SK-N-SH (cell line): ENCODE results near the gene CAMK1. TPM values are rescaled to one million over a fixed set of nuclear protein-coding genes. Genes with fewer than 3 reads are reported as not detected.

ENCODE experiments used
- CTCF ChIA-PET: fragments of 300-600, 350-600 bp; formaldehyde crosslinking; extraction: SDS; loops from one replicate; lab custom pipeline; 2021; lab: Yijun Ruan, JAX
- POLR2A ChIA-PET: fragments of 350-600 bp; sonication (Branson Sonifier 250); formaldehyde crosslinking; extraction: SDS; loops from one replicate; lab custom pipeline; 2020; ENCODE audit warnings: antibody characterized with exemption, inconsistent platforms; lab: Yijun Ruan, JAX
- DNase-seq: peaks from one replicate; pipeline ENCODE4 v3.0.0; 2012
- H2AFZ ChIP-seq: fragments of 200-600 bp; sonication (generic); 2 replicates; pipeline ENCODE4 v1.8.1; 2016; ENCODE audit warnings: antibody characterized with exemption, mild to moderate bottlenecking, low read depth
- H3F3A ChIP-seq: fragments of 200-600 bp; sonication (generic); replicated peaks from 2 replicates; pipeline ENCODE3; 2016; ENCODE audit warnings: antibody characterized with exemption, mild to moderate bottlenecking; ENCODE audit not compliant: insufficient read depth
- H3K27ac ChIP-seq, 2 experiments: fragments of 200-500 bp in 1 of 2; fragments of 200-600 bp in 1 of 2; sonication (Bioruptor generic) in 1 of 2; sonication (generic), shearing (Covaris generic) in 1 of 2; 2 replicates each; pipeline versions ENCODE4 v1.5.1 to v1.6.1; 2014 to 2016; ENCODE audit warnings: low read depth in 2 of 2, inconsistent platforms in 1 of 2, low read length in 1 of 2, mild to moderate bottlenecking in 1 of 2, mixed read lengths in 1 of 2
- H3K27me3 ChIP-seq: fragments of 200-600 bp; sonication (generic), shearing (Covaris generic); 2 replicates; pipeline ENCODE4 v1.6.1; 2016; ENCODE audit warnings: mixed run types; ENCODE audit not compliant: insufficient read depth
- H3K36me3 ChIP-seq, 2 experiments: fragments of 200-500 bp in 1 of 2; fragments of 200-600 bp in 1 of 2; sonication (Bioruptor generic) in 1 of 2; sonication (generic) in 1 of 2; replicated peaks in 1 of 2; 2 replicates each; pipeline versions ENCODE3 to v1.5.1; 2014 to 2016; ENCODE audit warnings: low read length in 1 of 2, mild to moderate bottlenecking in 1 of 2; ENCODE audit not compliant: insufficient read depth in 2 of 2, control insufficient read depth in 1 of 2
- H3K4me1 ChIP-seq, 2 experiments: fragments of 200-500 bp in 1 of 2; fragments of 200-600 bp in 1 of 2; sonication (Bioruptor generic) in 1 of 2; sonication (generic), shearing (Covaris generic) in 1 of 2; 2 replicates each; pipeline versions ENCODE4 v1.5.1 to v1.6.1; 2014 to 2016; ENCODE audit warnings: low read depth in 1 of 2, low read length in 1 of 2, mixed run types in 1 of 2; ENCODE audit not compliant: insufficient read depth in 2 of 2, control insufficient read depth in 1 of 2
- H3K4me2 ChIP-seq: fragments of 200-600 bp; sonication (generic), shearing (Covaris generic); 2 replicates; pipeline ENCODE4 v1.6.1; 2017; ENCODE audit warnings: mixed run types
- H3K4me3 ChIP-seq, 2 experiments: fragments of 200-500 bp in 1 of 2; fragments of 200-600 bp in 1 of 2; sonication (Bioruptor generic) in 1 of 2; sonication (generic), shearing (Covaris generic) in 1 of 2; 2 replicates each; pipeline versions ENCODE4 v1.5.1 to v1.8.1; 2014 to 2016; ENCODE audit warnings: low read depth in 2 of 2, inconsistent platforms in 1 of 2, low read length in 1 of 2, mild to moderate bottlenecking in 1 of 2, mixed read lengths in 1 of 2, moderate library complexity in 1 of 2
- H3K79me2 ChIP-seq: fragments of 200-600 bp; sonication (generic); 2 replicates; pipeline ENCODE4 v1.8.1; 2017; ENCODE audit warnings: mild to moderate bottlenecking; ENCODE audit not compliant: insufficient read depth
- H3K9ac ChIP-seq: fragments of 200-600 bp; sonication (generic); 2 replicates; pipeline ENCODE4 v1.6.1; 2017; ENCODE audit warnings: mixed run types
- H3K9me2 ChIP-seq: fragments of 200-600 bp; sonication (generic); 2 replicates; pipeline ENCODE4 v1.6.1; 2017; ENCODE audit warnings: mixed run types
- H3K9me3 ChIP-seq: fragments of 200-600 bp; sonication (generic); 2 replicates; pipeline ENCODE4 v1.6.1; 2017; ENCODE audit warnings: mixed run types, mild to moderate bottlenecking, moderate library complexity
- H4K20me1 ChIP-seq: fragments of 200-600 bp; sonication (generic); 2 replicates; pipeline ENCODE4 v1.6.1; 2017; ENCODE audit warnings: mild to moderate bottlenecking, mixed run types; ENCODE audit not compliant: insufficient read depth
- CTCF ChIP-seq: fragments of 200-600 bp; sonication (generic); IDR thresholded peaks from 2 replicates; pipeline ENCODE4 v1.6.1; 2017; ENCODE audit warnings: antibody characterized with exemption, mild to moderate bottlenecking, moderate library complexity
- FOXM1 ChIP-seq: IDR thresholded peaks from 2 replicates; pipeline ENCODE4 v1.4.0; 2012; ENCODE audit warnings: low read depth, mild to moderate bottlenecking
- GABPA ChIP-seq: IDR thresholded peaks from 2 replicates; pipeline ENCODE4 v1.4.0; 2012; ENCODE audit warnings: low read depth, mild to moderate bottlenecking
- GATA2 ChIP-seq: sonication (generic); formaldehyde crosslinking; IDR thresholded peaks from 2 replicates; pipeline ENCODE4 v1.5.0; 2020; ENCODE audit warnings: mild to moderate bottlenecking, missing genetic modification reagents
- IRF3 ChIP-seq: fragments of 150-350 bp; IDR thresholded peaks from 2 replicates; pipeline ENCODE4 v1.6.1; 2016; ENCODE audit warnings: mild to moderate bottlenecking, low read depth, low read length
- NRF1 ChIP-seq: IDR thresholded peaks from 2 replicates; pipeline ENCODE4 v1.6.1; 2012; ENCODE audit warnings: low read depth, mild to moderate bottlenecking, low read length
- RCOR1 ChIP-seq: fragments of 150-350 bp; IDR thresholded peaks from 2 replicates; pipeline ENCODE4 v1.6.1; 2017; ENCODE audit warnings: antibody characterized with exemption, low read length
- REST ChIP-seq: IDR thresholded peaks from 2 replicates; pipeline ENCODE4 v1.6.1; 2012; ENCODE audit warnings: mild to moderate bottlenecking, low read depth, low read length, moderate library complexity
- RFX5 ChIP-seq: IDR thresholded peaks from 2 replicates; pipeline ENCODE4 v1.6.1; 2012; ENCODE audit warnings: mild to moderate bottlenecking, improper control_type of control experiment, low read length
- ZBTB33 ChIP-seq: IDR thresholded peaks from 2 replicates; pipeline ENCODE4 v1.4.0; 2012; ENCODE audit warnings: low read depth, borderline replicate concordance
- WGBS: methylation state at CpG from one replicate; pipeline ENCODE4 v1.1.6; 2017; ENCODE audit warnings: low lambda C conversion rate; 5-methylcytosine and 5-hydroxymethylcytosine counted together
- polyA plus RNA-seq, 3 experiments: library from polyadenylated mRNA; depleted of rRNA; stranded (reverse); fragments of >200 nt; gene quantifications; 2 replicates each; pipeline ENCODE4 v1.2.3, GENCODE V29; 2012

Gene CAMK1
- polyA plus RNA-seq, 1 of the 3 experiments (the other 2 are of a cell fraction) = 47.1 TPM

- Histone ChIP-seq H3K9me3 (no peaks in the 10 kb centered on the region), H3K27ac (no peak overlapping the region), H3K36me3 (peaks cover 41 to 59% of the 10 kb centered on the region in 2 experiments), H3K9me2 (no peaks in the 10 kb centered on the region), H3F3A (no peaks in the 10 kb centered on the region), H4K20me1 (no peaks in the 10 kb centered on the region), H3K4me1 (peaks cover 10 to 11% of the 10 kb centered on the region in 2 experiments; a peak in 1 of 4 replicates), H3K9ac (no peak overlapping the region), H3K4me3 (no peak overlapping the region), H2AFZ (no peak overlapping the region), H3K79me2 (peaks cover 22% of the 10 kb centered on the region), H3K27me3 (no peaks in the 10 kb centered on the region), H3K4me2 (no peak overlapping the region)
- POLR2A ChIA-PET = no interaction called here
- CTCF ChIA-PET = no interaction called here
- 96% methylated on average over 6 of the region's 6 CpGs for WGBS
- no peak for TF ChIP-seq RCOR1
- no peak for TF ChIP-seq REST
- no peak for TF ChIP-seq GABPA
- TF ChIP-seq FOXM1 = no peak
- no peak for TF ChIP-seq RFX5
- TF ChIP-seq NRF1 = no peak
- no peak for TF ChIP-seq ZBTB33
- no peak for TF ChIP-seq IRF3
- DNase-seq = no peak
Measured at GRCh38 chr3:9787714-9788113, 18.0 kb upstream of the CAMK1 start.

GRCh38 chr3:9786825-9787669 lies 17.3 kb upstream of the CAMK1 start:
- ChIA-PET CTCF (interaction anchor here (1.0 kb wide), 1 partner anchor 37 kb away, joined by 3 read pairs; no protein-coding TSS in a partner anchor), POLR2A (no interaction called here)
- Histone ChIP-seq H3K9me2 (no peaks in the 10 kb centered on the region), H3F3A (peaks cover under 1% of the 10 kb centered on the region), H3K4me3 (no peak overlapping the region), H3K9ac (no peak overlapping the region), H4K20me1 (no peaks in the 10 kb centered on the region), H3K4me1 (peaks cover 10 to 11% of the 10 kb centered on the region in 2 experiments; a peak in 1 of 4 replicates), H3K4me2 (no peak overlapping the region), H3K9me3 (no peaks in the 10 kb centered on the region), H3K79me2 (peaks cover 20% of the 10 kb centered on the region), H3K36me3 (peaks cover 46 to 65% of the 10 kb centered on the region in 2 experiments), H3K27ac (no peak overlapping the region), H2AFZ (no peak overlapping the region), H3K27me3 (no peaks in the 10 kb centered on the region)
- 92% methylated on average over 13 of the region's 13 CpGs for WGBS
- no peak for DNase-seq
- TF ChIP-seq GATA2 (CRISPR knock-in tag) = no peak
- no peak for TF ChIP-seq RCOR1
- peak; percentile 66 for TF ChIP-seq CTCF
- no peak for TF ChIP-seq GABPA
